ENCODE measurements around the gene RAB40B.

RAB40B gene

GRCh38 chr17:82611140-82612058 is 87.1 kb downstream of the RAB40B start:
- peak; percentile 41 for DNase-seq

- DNase-seq, result no peak
Measured at GRCh38 chr17:82609655-82610054, 88.8 kb downstream of the RAB40B start.

DNA sequence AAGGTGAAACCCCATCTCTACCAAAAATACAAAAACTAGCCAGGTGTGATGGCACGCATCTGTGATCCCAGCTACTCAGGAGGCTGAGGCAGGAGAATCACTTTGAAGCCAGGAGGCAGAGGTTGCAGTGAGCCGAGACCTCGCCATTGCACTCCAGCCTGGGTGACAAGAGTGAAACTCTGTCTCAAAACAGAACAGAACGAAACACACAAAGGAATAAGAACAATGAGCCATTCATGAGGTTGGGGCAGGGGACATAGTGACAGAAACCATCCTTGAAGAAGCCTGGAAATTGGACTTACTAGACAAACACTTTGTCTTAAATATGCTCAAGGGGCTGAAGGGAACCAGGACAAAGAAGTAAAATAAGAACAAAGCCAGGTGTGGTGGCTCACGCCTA is 89.7 kb downstream of the RAB40B start:
- DNase-seq, result no peak

DNA sequence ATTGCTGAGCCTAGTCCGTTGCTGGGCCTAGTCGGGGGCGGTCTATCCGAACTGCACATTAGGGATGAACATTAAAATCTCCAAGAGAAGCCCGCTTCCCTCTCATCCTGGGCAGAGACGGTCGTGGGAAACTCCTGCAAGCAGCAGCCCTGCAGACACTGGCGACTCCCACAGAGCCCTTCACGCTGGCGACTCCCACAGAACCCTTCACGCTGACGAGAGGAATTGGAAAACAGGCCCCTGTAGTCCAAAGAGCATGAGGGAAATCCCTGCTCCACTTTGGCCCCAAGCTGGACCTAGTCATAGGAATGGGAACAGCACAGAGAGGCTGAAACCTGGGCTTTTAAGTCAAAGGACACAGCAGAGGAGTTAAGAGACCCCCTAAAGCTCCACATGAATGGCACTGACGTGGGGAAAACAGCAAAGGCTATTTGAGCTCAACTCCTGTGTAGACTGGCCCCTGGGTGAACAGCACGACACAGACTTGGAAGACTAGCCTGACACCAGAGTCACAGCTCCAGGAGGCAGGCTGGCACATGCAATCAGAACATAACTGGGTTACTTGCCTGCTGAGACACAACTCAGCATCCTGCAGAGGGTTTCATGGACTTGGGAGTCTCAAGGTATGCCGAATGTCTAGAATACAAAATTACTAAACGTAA is 92.4 kb downstream of the RAB40B start:
- DNase-seq, result no peak
